Common myeloid progenitor, CD34-positive (primary cell): ENCODE data around the gene RHOD.
A peak's percentile ranks its signal among the peaks of the same experiment; 100 is the strongest.

Experiments
- CTCF ChIA-PET: fragments of 350-600 bp; sonication (Branson Sonifier 250); formaldehyde crosslinking; loops from one replicate; lab custom pipeline; 2021; ENCODE audit warnings: antibody characterized with exemption; lab: Charles Lee
- POLR2A ChIA-PET: fragments of 350-600 bp; sonication (Branson Sonifier 250); formaldehyde crosslinking; loops from one replicate; lab custom pipeline; 2021; ENCODE audit warnings: antibody characterized with exemption; lab: Charles Lee
- DNase-seq, 3 donors: peaks; one replicate each; pipeline versions ENCODE4 v3.0.0 to v3.0.0-alpha.2; 2013
- H3K27ac ChIP-seq, 2 experiments: 1 replicate in 1 of 2; 2 replicates in 1 of 2; pipeline ENCODE4 v1.7.0; 2013; ENCODE audit warnings: inconsistent platforms in 2 of 2, low read length in 2 of 2, mild to moderate bottlenecking in 2 of 2, low read depth in 1 of 2, moderate library complexity in 1 of 2; ENCODE audit not compliant: severe bottlenecking in 2 of 2, insufficient read depth in 1 of 2, poor library complexity in 1 of 2
- H3K27me3 ChIP-seq, 5 experiments: replicated peaks in 2 of 5; 1 replicate in 3 of 5; 2 replicates in 2 of 5; pipeline versions ENCODE4 v1.6.1 to v1.7.0; 2013; ENCODE audit warnings: low read length in 4 of 5, mild to moderate bottlenecking in 2 of 5, moderate library complexity in 2 of 5, inconsistent platforms in 1 of 5; ENCODE audit not compliant: insufficient read depth in 5 of 5, control insufficient read depth in 4 of 5
- H3K36me3 ChIP-seq, 4 experiments: 1 replicate in 2 of 4; 2 replicates in 2 of 4; pipeline versions ENCODE4 v1.6.1 to v1.7.0; 2013; ENCODE audit warnings: low read length in 3 of 4, control low read depth in 1 of 4, mild to moderate bottlenecking in 1 of 4; ENCODE audit not compliant: control insufficient read depth in 4 of 4, insufficient read depth in 4 of 4
- H3K4me1 ChIP-seq, 4 experiments: 1 replicate in 3 of 4; 2 replicates in 1 of 4; pipeline versions ENCODE4 v1.6.1 to v1.7.1; 2013; ENCODE audit warnings: low read length in 3 of 4, mild to moderate bottlenecking in 3 of 4, control low read depth in 1 of 4, inconsistent platforms in 1 of 4, moderate library complexity in 1 of 4; ENCODE audit not compliant: control insufficient read depth in 4 of 4, insufficient read depth in 4 of 4; ENCODE audit errors: control extremely low read depth in 1 of 4
- H3K4me3 ChIP-seq, 7 experiments: 1 replicate in 4 of 7; 2 replicates in 3 of 7; pipeline versions ENCODE4 v1.5.1 to v1.7.0; 2013; ENCODE audit warnings: mild to moderate bottlenecking in 7 of 7, low read length in 6 of 7, moderate library complexity in 6 of 7, inconsistent platforms in 2 of 7, low read depth in 2 of 7, control low read depth in 1 of 7; ENCODE audit not compliant: insufficient read depth in 4 of 7, control insufficient read depth in 1 of 7; ENCODE audit errors: extremely low read depth in 1 of 7
- H3K9me3 ChIP-seq, 5 experiments: 1 replicate in 4 of 5; 2 replicates in 1 of 5; pipeline versions ENCODE4 v1.6.1 to v1.7.1; 2013; ENCODE audit warnings: low read length in 4 of 5, mild to moderate bottlenecking in 2 of 5, inconsistent platforms in 1 of 5, low read depth in 1 of 5, moderate library complexity in 1 of 5; ENCODE audit not compliant: control insufficient read depth in 4 of 5, insufficient read depth in 2 of 5; ENCODE audit errors: control extremely low read depth in 1 of 5
- WGBS: methylation state at CpG from one replicate; pipeline ENCODE4 v1.1.5; 2013; ENCODE audit not compliant: insufficient coverage; 5-methylcytosine and 5-hydroxymethylcytosine counted together

Gene RHOD

GRCh38 chr11:67051945-67052488, 4.6 kb upstream of the RHOD start:
- ChIA-PET CTCF (interaction anchor here (0.6 to 8.1 kb wide), 7 partner anchors 11 to 129 kb away, joined by 3 to 110 read pairs (median 5); no protein-coding TSS in a partner anchor), POLR2A (no interaction called here)
- 94% methylated on average over 4 of the region's 4 CpGs for WGBS
- Histone ChIP-seq H3K9me3 (no peaks in the 10 kb centered on the region), H3K27ac (no peak overlapping the region), H3K4me1 (peaks cover 0 to 16% (median 13%) of the 10 kb centered on the region in 4 experiments), H3K4me3 (no peak overlapping the region), H3K27me3 (peaks cover 0 to 40% (median 15%) of the 10 kb centered on the region in 5 experiments), H3K36me3 (no peaks in the 10 kb centered on the region)
- no peak for DNase-seq

- Histone ChIP-seq H3K27ac (no peak overlapping the region), H3K36me3 (no peaks in the 10 kb centered on the region), H3K27me3 (peaks cover 0 to 48% (median 21%) of the 10 kb centered on the region in 5 experiments), H3K4me3 (no peak overlapping the region), H3K4me1 (peaks cover 0 to 16% (median 13%) of the 10 kb centered on the region in 4 experiments), H3K9me3 (no peaks in the 10 kb centered on the region)
- no peak for DNase-seq
- ChIA-PET CTCF (interaction anchor here (0.9 to 8.1 kb wide), 5 partner anchors 9 to 130 kb away, joined by 3 to 110 read pairs (median 3); no protein-coding TSS in a partner anchor), POLR2A (no interaction called here)
- 100% methylated on average over 4 of the region's 5 CpGs for WGBS
Measured at GRCh38 chr11:67052891-67053290, 3.8 kb upstream of the RHOD start.

- Histone ChIP-seq H3K27me3 (peaks cover 0 to 48% (median 21%) of the 10 kb centered on the region in 5 experiments), H3K4me1 (peaks cover 0 to 16% (median 13%) of the 10 kb centered on the region in 4 experiments), H3K27ac (no peak overlapping the region), H3K9me3 (no peaks in the 10 kb centered on the region), H3K4me3 (no peak overlapping the region), H3K36me3 (no peaks in the 10 kb centered on the region)
- WGBS: 58% methylated on average over 4 of the region's 7 CpGs
- DNase-seq: peak; percentile 46 to 70 (median 65)
- ChIA-PET CTCF (interaction anchor here (0.9 to 8.1 kb wide), 4 partner anchors 10 to 133 kb away, joined by 3 to 110 read pairs (median 4); no protein-coding TSS in a partner anchor), POLR2A (interaction anchor here (1.0 kb wide), 1 partner anchor 10 kb away, joined by 3 read pairs; no protein-coding TSS in a partner anchor)
Measured at GRCh38 chr11:67053896-67054329, 2.7 kb upstream of the RHOD start.

GRCh38 chr11:67054346-67054835, 2.3 kb upstream of the RHOD start:
- H3K27ac ChIP-seq: no peak overlapping the region
- CTCF ChIA-PET: interaction anchor here (0.6 to 8.1 kb wide), 4 partner anchors 16 to 300 kb away, joined by 3 to 110 read pairs (median 3); no protein-coding TSS in a partner anchor
- H3K4me3 ChIP-seq: no peak overlapping the region
- peaks cover 0 to 16% (median 13%) of the 10 kb centered on the region in 4 experiments for H3K4me1 ChIP-seq
- POLR2A ChIA-PET: interaction anchor here (1.0 kb wide), 1 partner anchor 10 kb away, joined by 3 read pairs; no protein-coding TSS in a partner anchor
- no peak for DNase-seq
- 94% methylated on average over 7 of the region's 9 CpGs for WGBS
- no peaks in the 10 kb centered on the region for H3K36me3 ChIP-seq
- H3K27me3 ChIP-seq: peaks cover 0 to 48% (median 21%) of the 10 kb centered on the region in 5 experiments
- H3K9me3 ChIP-seq: no peaks in the 10 kb centered on the region

GRCh38 chr11:67054836-67055523, 1.7 kb upstream of the RHOD start:
- Histone ChIP-seq H3K36me3 (no peaks in the 10 kb centered on the region), H3K4me1 (peaks cover 0 to 16% (median 13%) of the 10 kb centered on the region in 4 experiments), H3K4me3 (no peak overlapping the region), H3K27me3 (peaks cover 0 to 48% (median 21%) of the 10 kb centered on the region in 5 experiments), H3K27ac (no peak overlapping the region), H3K9me3 (no peaks in the 10 kb centered on the region)
- POLR2A ChIA-PET: no interaction called here
- WGBS: 76% methylated on average over 7 of the region's 10 CpGs
- CTCF ChIA-PET: interaction anchor here (0.6 to 8.1 kb wide), 6 partner anchors 16 to 299 kb away, joined by 3 to 110 read pairs (median 3); no protein-coding TSS in a partner anchor
- peak; percentile 44 to 78 (median 66) for DNase-seq

- POLR2A ChIA-PET: no interaction called here
- CTCF ChIA-PET: interaction anchor here (0.8 to 8.1 kb wide), 4 partner anchors 15 to 79 kb away, joined by 3 to 110 read pairs (median 3); no protein-coding TSS in a partner anchor
- Histone ChIP-seq H3K9me3 (no peaks in the 10 kb centered on the region), H3K36me3 (no peaks in the 10 kb centered on the region), H3K4me1 (peaks cover 0 to 16% (median 13%) of the 10 kb centered on the region in 4 experiments), H3K27ac (no peak overlapping the region), H3K27me3 (peaks cover 0 to 48% (median 21%) of the 10 kb centered on the region in 5 experiments), H3K4me3 (peak overlapping the region in 1 of 7 experiments; percentile 48)
- peak in 1 of 3 donors; percentile 14 for DNase-seq
- 27% methylated on average over 14 of the region's 17 CpGs for WGBS
Measured at GRCh38 chr11:67055812-67056211, 835 bp upstream of the RHOD start.
